ENCODE results near the gene TOM1L2. TPM values are rescaled to one million over a fixed set of nuclear protein-coding genes. Genes with fewer than 3 reads are reported as not detected.

The TOM1L2 gene
- total and polyA plus RNA-seq, 12 donors = 46.4 to 331 (median 273) TPM

DNA sequence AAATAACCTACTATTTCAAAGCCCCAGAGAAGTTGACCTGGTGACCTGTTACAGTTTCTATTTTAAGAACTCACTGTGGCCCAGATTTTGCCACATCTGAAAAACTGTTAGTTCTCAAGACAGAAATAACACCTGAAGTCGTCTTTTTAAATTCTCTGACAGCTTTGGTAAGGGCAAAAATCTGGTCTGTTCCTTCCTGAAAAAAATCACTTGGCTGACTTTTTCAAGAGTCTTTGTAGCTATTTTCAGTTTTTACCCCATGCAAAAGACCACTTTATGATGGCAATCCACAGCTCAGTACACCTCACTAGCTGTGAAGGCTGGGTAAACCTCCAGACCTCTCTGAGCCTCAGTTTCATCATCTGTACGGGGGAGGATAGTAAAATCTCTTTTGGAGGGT lies 74.8 kb downstream of the TOM1L2 start:
- Histone ChIP-seq H3K4me1 (peaks cover 14 to 48% (median 26%) of the 10 kb centered on the region in 9 donors), H3K27ac (no peak overlapping the region), H3K36me3 (peaks cover 0 to 79% (median 14%) of the 10 kb centered on the region in 9 donors), H3K9me3 (no peaks in the 10 kb centered on the region), H3K27me3 (no peaks in the 10 kb centered on the region), H3K4me3 (no peak overlapping the region)
- DNase-seq (no peak), ATAC-seq (no peak)
- TF ChIP-seq, protein P1, sequence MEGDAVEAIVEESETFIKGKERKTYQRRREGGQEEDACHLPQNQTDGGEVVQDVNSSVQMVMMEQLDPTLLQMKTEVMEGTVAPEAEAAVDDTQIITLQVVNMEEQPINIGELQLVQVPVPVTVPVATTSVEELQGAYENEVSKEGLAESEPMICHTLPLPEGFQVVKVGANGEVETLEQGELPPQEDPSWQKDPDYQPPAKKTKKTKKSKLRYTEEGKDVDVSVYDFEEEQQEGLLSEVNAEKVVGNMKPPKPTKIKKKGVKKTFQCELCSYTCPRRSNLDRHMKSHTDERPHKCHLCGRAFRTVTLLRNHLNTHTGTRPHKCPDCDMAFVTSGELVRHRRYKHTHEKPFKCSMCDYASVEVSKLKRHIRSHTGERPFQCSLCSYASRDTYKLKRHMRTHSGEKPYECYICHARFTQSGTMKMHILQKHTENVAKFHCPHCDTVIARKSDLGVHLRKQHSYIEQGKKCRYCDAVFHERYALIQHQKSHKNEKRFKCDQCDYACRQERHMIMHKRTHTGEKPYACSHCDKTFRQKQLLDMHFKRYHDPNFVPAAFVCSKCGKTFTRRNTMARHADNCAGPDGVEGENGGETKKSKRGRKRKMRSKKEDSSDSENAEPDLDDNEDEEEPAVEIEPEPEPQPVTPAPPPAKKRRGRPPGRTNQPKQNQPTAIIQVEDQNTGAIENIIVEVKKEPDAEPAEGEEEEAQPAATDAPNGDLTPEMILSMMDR (IDR thresholded peaks at IDR 0.05) = no peak
- intact Hi-C loops (cut with DNase I) = loop anchor here in 7 of 10 donors (10.0 kb wide), 4 partner anchors 57 to 137 kb away; partner anchors contain the start of genes ATPAF2 (in 5 of the 7), GID4 (in 5 of the 7), DRC3 (in 1 of the 7) and TOM1L2 (in 1 of the 7)
- WGBS, 2 donors = 64 to 70% methylated on average over 2 of the region's 2 CpGs

DNA sequence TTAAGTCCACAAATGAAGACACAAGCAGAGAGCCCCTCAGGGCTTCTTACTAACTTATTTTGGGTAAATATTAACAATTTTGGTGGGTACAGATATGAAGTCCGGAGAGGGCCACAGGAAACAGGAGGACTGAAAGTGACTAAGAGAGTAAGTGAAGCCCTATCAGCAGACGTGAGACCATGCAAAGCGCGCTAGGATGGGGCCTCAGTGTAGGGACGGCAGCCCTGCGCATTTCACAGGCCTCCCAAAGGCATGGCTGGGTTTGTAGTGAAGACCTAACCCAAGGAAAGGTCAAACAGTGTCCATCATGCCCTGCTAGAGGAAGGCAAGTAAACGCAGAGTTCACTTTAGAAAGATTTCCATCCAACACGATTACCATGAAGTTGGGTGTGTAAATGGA lies 75.5 kb downstream of the TOM1L2 start:
- peaks cover 0 to 84% (median 14%) of the 10 kb centered on the region in 9 donors for H3K36me3 ChIP-seq
- TF ChIP-seq, protein P1 (IDR thresholded peaks at IDR 0.05) = no peak
- H3K27me3 ChIP-seq = no peaks in the 10 kb centered on the region
- no peaks in the 10 kb centered on the region for H3K9me3 ChIP-seq
- H3K4me1 ChIP-seq = peaks cover 14 to 41% (median 23%) of the 10 kb centered on the region in 9 donors
- 88 to 90% methylated on average over 8 of the region's 8 CpGs for WGBS, 2 donors
- intact Hi-C loops (cut with DNase I) = loop anchor here in 7 of 10 donors (10.0 kb wide), 4 partner anchors 58 to 138 kb away; partner anchors contain the start of genes ATPAF2 (in 5 of the 7), GID4 (in 5 of the 7), DRC3 (in 1 of the 7) and TOM1L2 (in 1 of the 7)
- ATAC-seq (no peak), DNase-seq (no peak)
- no peak overlapping the region for H3K27ac ChIP-seq
- H3K4me3 ChIP-seq = no peak overlapping the region

DNA sequence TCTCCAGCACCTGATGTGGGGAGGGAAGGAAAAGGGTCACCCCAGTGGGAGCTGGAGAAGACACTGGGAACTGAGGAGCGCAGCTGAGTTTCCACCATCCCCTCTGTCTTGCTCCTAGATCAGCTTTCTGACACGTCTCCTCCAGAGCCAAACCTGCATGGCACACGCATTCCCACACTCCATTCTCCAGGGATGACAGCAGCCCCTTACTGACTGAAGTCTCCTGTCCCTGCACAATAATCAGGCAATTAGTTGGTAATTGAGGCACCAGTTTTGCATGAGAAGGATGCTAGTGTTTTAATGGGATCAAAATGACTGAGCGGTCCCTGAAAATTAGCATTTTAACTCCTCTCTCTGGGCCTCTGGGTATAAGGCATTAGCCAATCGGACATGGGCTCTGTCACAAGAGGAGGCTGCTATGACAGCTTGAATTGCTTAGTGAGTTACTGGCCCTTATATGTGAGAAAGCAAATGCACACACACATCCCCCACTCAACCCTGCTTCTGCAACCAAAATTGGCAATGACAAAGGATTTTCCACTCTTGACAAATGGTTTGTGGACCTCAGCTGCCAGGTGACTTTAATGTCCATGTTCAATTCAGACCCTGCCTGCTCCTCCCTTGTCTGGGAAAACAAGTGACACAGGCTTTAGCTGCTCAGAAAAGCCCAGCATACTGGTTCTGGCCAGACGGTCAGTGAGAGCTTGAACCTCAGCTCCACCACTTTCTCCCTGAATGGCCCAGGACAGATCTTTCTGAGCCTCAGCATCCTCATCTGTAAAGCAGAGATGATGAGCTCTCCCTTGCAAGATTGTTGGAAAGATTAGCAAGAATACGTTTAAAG lies 78.2 kb downstream of the TOM1L2 start:
- H3K27ac ChIP-seq = no peak overlapping the region
- peaks cover 0 to 26% (median 0%) of the 10 kb centered on the region in 9 donors for H3K4me1 ChIP-seq
- intact Hi-C loops (cut with DNase I) = loop anchor here in 7 of 10 donors (2.0 to 10.0 kb wide), 5 partner anchors 29 to 141 kb away; partner anchors contain the start of genes ATPAF2 (in 5 of the 7), GID4 (in 5 of the 7), DRC3 (in 1 of the 7) and TOM1L2 (in 1 of the 7)
- no peak for DNase-seq
- no peak overlapping the region for H3K4me3 ChIP-seq
- no peaks in the 10 kb centered on the region for H3K9me3 ChIP-seq
- H3K36me3 ChIP-seq = peaks cover 0 to 87% (median 14%) of the 10 kb centered on the region in 9 donors
- no peaks in the 10 kb centered on the region for H3K27me3 ChIP-seq
- 91 to 92% methylated on average over 7 of the region's 7 CpGs for WGBS, 2 donors
- ATAC-seq = no peak
- TF ChIP-seq, protein P1 (IDR thresholded peaks at IDR 0.05) = no peak

DNA sequence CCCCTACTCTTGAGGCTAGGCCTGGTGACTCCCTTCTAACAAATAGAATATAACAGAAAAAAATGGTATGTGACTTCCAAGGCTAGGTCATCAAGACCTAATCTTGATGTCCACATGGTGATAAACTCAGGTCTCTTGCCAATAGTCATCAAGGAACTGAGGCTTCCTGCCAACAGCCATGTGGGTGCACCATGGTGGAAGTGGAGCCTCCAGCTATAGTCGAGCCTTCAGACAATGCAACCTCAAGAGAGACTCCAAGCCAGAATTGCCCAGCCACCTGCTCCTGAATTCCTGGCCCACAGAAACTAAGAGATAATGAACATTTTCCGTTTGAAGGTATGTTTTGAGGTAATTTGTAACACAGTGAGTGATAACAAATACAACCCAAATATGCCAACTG lies 79.5 kb downstream of the TOM1L2 start:
- Histone ChIP-seq H3K4me3 (no peak overlapping the region), H3K27ac (no peak overlapping the region), H3K36me3 (peaks cover 0 to 74% (median 14%) of the 10 kb centered on the region in 9 donors), H3K4me1 (peaks cover 0 to 39% (median 11%) of the 10 kb centered on the region in 9 donors), H3K9me3 (no peaks in the 10 kb centered on the region), H3K27me3 (no peaks in the 10 kb centered on the region)
- TF ChIP-seq, protein P1 (IDR thresholded peaks at IDR 0.05) = no peak
- WGBS, 2 donors = 43 to 46% methylated on average over 2 of the region's 2 CpGs
- DNase-seq (no peak), ATAC-seq (no peak)
- intact Hi-C loops (cut with DNase I) = loop anchor here in 7 of 10 donors (2.0 to 10.0 kb wide), 5 partner anchors 28 to 142 kb away; partner anchors contain the start of genes ATPAF2 (in 5 of the 7), GID4 (in 5 of the 7), DRC3 (in 1 of the 7) and TOM1L2 (in 1 of the 7)

All from heart right ventricle (tissue), 16 donors.